Astrocyte (in vitro differentiated cells and primary cell): Measurements from ENCODE around the gene NCMAP. TPM values are rescaled to one million over a fixed set of nuclear protein-coding genes. Genes with fewer than 3 reads are reported as not detected.
"Not testable (repeated sequence)": the region's sequence is repeated elsewhere in the genome, so short reads cannot be mapped to it uniquely, and the experiment has no call there.

ENCODE experiments used
- DNase-seq: peaks from one replicate; pipeline ENCODE4 v3.0.0-alpha.2; 2010; ENCODE audit warnings: low read depth
- FAIRE-seq: peaks from 2 replicates; lab custom pipeline; 2011; peaks lifted over from hg19 to GRCh38; lab: Jason Lieb, UNC
- H2AFZ ChIP-seq: 2 replicates; pipeline ENCODE4 v1.6.0; 2012; ENCODE audit warnings: low read depth, low read length, inconsistent platforms
- H3K27ac ChIP-seq: 2 replicates; pipeline ENCODE4 v1.5.1; 2011; ENCODE audit warnings: low read depth, low read length, inconsistent platforms
- H3K27me3 ChIP-seq: 2 replicates; pipeline ENCODE4 v1.6.0; 2011; ENCODE audit warnings: low read length, inconsistent platforms; ENCODE audit not compliant: insufficient read depth
- H3K36me3 ChIP-seq: 2 replicates; pipeline ENCODE4 v1.5.1; 2011; ENCODE audit warnings: low read length, inconsistent platforms; ENCODE audit not compliant: insufficient read depth
- H3K4me1 ChIP-seq: 2 replicates; pipeline ENCODE4 v1.5.1; 2011; ENCODE audit warnings: low read length, inconsistent platforms; ENCODE audit not compliant: insufficient read depth
- H3K4me2 ChIP-seq: 2 replicates; pipeline ENCODE4 v1.6.0; 2012; ENCODE audit warnings: low read length, inconsistent platforms
- H3K4me3 ChIP-seq: 2 replicates; pipeline ENCODE4 v1.5.1; 2011; ENCODE audit warnings: low read depth, mild to moderate bottlenecking, low read length, inconsistent platforms; ENCODE audit not compliant: insufficient read depth
- H3K79me2 ChIP-seq: 2 replicates; pipeline ENCODE4 v1.6.0; 2012; ENCODE audit warnings: mild to moderate bottlenecking, low read length, inconsistent platforms; ENCODE audit not compliant: insufficient read depth
- H3K9ac ChIP-seq: 2 replicates; pipeline ENCODE4 v1.6.0; 2012; ENCODE audit warnings: mild to moderate bottlenecking, low read length, inconsistent platforms
- H3K9me3 ChIP-seq: 2 replicates; pipeline ENCODE4 v1.5.1; 2012; ENCODE audit warnings: low read depth, mild to moderate bottlenecking, low read length, inconsistent platforms; ENCODE audit not compliant: insufficient read depth
- H4K20me1 ChIP-seq: 2 replicates; pipeline ENCODE4 v1.6.0; 2012; ENCODE audit warnings: low read length, inconsistent platforms; ENCODE audit not compliant: insufficient read depth
- H3K27ac Mint-ChIP-seq: one replicate; pipeline ENCODE4 v1.8.0; 2021; ENCODE audit warnings: mild to moderate bottlenecking, mixed read lengths; ENCODE audit not compliant: unreplicated experiment
- H3K27me3 Mint-ChIP-seq: one replicate; pipeline ENCODE4 v1.8.0; 2021; ENCODE audit warnings: low read depth, mixed read lengths; ENCODE audit not compliant: unreplicated experiment
- H3K36me3 Mint-ChIP-seq: one replicate; pipeline ENCODE4 v1.8.0; 2021; ENCODE audit warnings: low read depth, mixed read lengths; ENCODE audit not compliant: unreplicated experiment
- H3K4me1 Mint-ChIP-seq: one replicate; pipeline ENCODE4 v1.8.0; 2021; ENCODE audit warnings: low read depth, mixed read lengths; ENCODE audit not compliant: unreplicated experiment
- H3K4me3 Mint-ChIP-seq: one replicate; pipeline ENCODE4 v1.8.0; 2021; ENCODE audit warnings: mild to moderate bottlenecking, moderate library complexity, mixed read lengths; ENCODE audit not compliant: unreplicated experiment
- H3K9me3 Mint-ChIP-seq: one replicate; pipeline ENCODE4 v1.8.0; 2021; ENCODE audit warnings: mild to moderate bottlenecking, mixed read lengths; ENCODE audit not compliant: unreplicated experiment
- CTCF ChIP-seq: IDR thresholded peaks from 2 replicates; pipeline ENCODE4 v1.5.1; 2011; ENCODE audit warnings: low read depth, mild to moderate bottlenecking, inconsistent platforms, low read length, moderate library complexity; ENCODE audit not compliant: insufficient read depth
- EZH2 ChIP-seq: IDR thresholded peaks from 2 replicates; pipeline ENCODE4 v1.6.1; 2012; ENCODE audit warnings: mild to moderate bottlenecking, low read length, inconsistent platforms; ENCODE audit not compliant: insufficient read depth
- total RNA-seq: library from RNA; stranded (reverse); gene quantifications from 2 replicates; pipeline ENCODE4 v1.2.1, GENCODE V29; 2021

Gene NCMAP
- total RNA-seq, 1 donor from 2014 or later, result not detected

DNA sequence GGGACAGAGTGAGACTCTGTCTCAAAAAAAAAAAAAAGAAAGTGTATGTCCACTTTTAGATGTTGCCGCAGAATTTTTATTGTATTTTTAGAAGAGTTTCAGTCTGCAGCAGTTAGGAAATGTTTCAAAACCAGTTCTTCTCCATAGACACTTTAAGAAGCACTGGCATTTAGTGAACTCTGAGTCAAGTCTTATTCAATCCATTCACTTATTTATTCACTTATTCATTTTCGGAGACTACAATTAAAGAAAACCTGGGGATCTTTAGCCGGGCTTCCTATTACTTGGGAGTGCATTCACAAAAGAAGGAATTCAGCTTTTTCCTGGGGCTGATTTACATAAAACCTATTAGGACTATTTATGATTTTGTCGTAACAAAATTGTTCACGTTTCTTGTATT lies 40.9 kb upstream of the NCMAP start:
- Histone ChIP-seq H3K27ac (no peak overlapping the region), H3K36me3 (no peaks in the 10 kb centered on the region), H3K79me2 (no peaks in the 10 kb centered on the region), H3K4me2 (no peak overlapping the region), H3K9me3 (no peaks in the 10 kb centered on the region), H3K27me3 (no peaks in the 10 kb centered on the region), H2AFZ (no peak overlapping the region), H3K4me1 (no peaks in the 10 kb centered on the region), H3K4me3 (no peak overlapping the region), H4K20me1 (no peaks in the 10 kb centered on the region), H3K9ac (no peak overlapping the region)
- no peak for FAIRE-seq
- no peak for TF ChIP-seq EZH2
- no peak for TF ChIP-seq CTCF
- no peak for DNase-seq
- peaks cover 2% of the 10 kb centered on the region for H3K36me3 Mint-ChIP-seq
- H3K27ac Mint-ChIP-seq, result no peak overlapping the region
- peaks cover 2% of the 10 kb centered on the region for H3K9me3 Mint-ChIP-seq
- no peak overlapping the region for H3K4me3 Mint-ChIP-seq
- no peaks in the 10 kb centered on the region for H3K27me3 Mint-ChIP-seq
- H3K4me1 Mint-ChIP-seq, result peaks cover 3% of the 10 kb centered on the region

DNA sequence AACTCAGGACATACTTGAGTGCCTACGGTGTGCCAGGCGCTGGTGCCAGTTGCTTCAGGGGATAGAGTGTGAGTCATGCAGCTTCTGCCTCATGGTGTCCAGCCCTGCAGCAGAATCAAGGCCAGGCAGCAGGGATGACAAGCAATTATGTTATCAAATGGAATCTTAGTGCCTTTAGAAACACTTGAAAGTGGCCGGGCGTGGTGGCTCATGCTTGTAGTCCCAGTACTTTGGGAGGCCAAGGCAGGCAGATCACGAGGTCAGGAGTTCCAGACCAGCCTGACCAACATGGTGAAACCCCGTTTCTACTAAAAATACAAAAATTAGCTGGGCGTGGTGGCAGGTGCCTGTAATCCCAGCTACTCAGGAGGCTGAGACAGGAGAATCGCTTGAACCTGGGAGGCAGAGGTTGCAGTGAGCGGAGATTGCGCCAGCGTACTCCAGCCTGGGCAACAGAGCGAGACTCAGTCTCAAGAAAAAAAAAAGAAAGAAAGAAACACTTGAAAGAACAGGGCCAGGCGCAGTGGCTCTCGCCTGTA lies 40.1 kb upstream of the NCMAP start:
- not testable (repeated sequence) for H3K27me3 Mint-ChIP-seq, H3K27ac Mint-ChIP-seq, H3K9me3 Mint-ChIP-seq, FAIRE-seq, H3K9me3 ChIP-seq, H3K27ac ChIP-seq, H3K36me3 ChIP-seq, H3K4me2 ChIP-seq, H3K27me3 ChIP-seq, H3K9ac ChIP-seq, H3K79me2 ChIP-seq, H3K4me3 Mint-ChIP-seq, H3K4me1 Mint-ChIP-seq, H3K4me3 ChIP-seq, H2AFZ ChIP-seq, H3K4me1 ChIP-seq, H3K36me3 Mint-ChIP-seq, H4K20me1 ChIP-seq
- peak; percentile 34 for DNase-seq

- Histone ChIP-seq H3K9me3 (no peaks in the 10 kb centered on the region), H3K9ac (no peak overlapping the region), H3K79me2 (no peaks in the 10 kb centered on the region), H3K4me2 (no peak overlapping the region), H3K36me3 (no peaks in the 10 kb centered on the region), H3K27me3 (no peaks in the 10 kb centered on the region), H3K4me1 (no peaks in the 10 kb centered on the region), H3K27ac (no peak overlapping the region), H3K4me3 (no peak overlapping the region), H4K20me1 (no peaks in the 10 kb centered on the region), H2AFZ (no peak overlapping the region)
- FAIRE-seq (no peak), DNase-seq (no peak)
- peaks cover 3% of the 10 kb centered on the region for H3K4me1 Mint-ChIP-seq
- peaks cover 2% of the 10 kb centered on the region for H3K9me3 Mint-ChIP-seq
- H3K36me3 Mint-ChIP-seq, result peaks cover 2% of the 10 kb centered on the region
- no peak for TF ChIP-seq CTCF
- no peak for TF ChIP-seq EZH2
- peak overlapping the region; percentile 2 for H3K27ac Mint-ChIP-seq
- H3K27me3 Mint-ChIP-seq, result no peaks in the 10 kb centered on the region
- H3K4me3 Mint-ChIP-seq, result no peak overlapping the region
Observed at GRCh38 chr1:24516506-24516905, 39.4 kb upstream of the NCMAP start.
